K562 (cell line): ENCODE data around the gene MPI. TPM values are rescaled to one million over a fixed set of nuclear protein-coding genes. Genes with fewer than 3 reads are reported as not detected.

Experiments used
- CBX5 ChIP-seq: IDR thresholded peaks from 2 replicates; pipeline ENCODE4 v1.6.1; 2014; ENCODE audit warnings: low read depth, borderline replicate concordance
- ELF4 ChIP-seq: fragments of 450-650 bp; formaldehyde crosslinking; IDR thresholded peaks from 2 replicates; pipeline ENCODE4 v1.4.0; 2022; ENCODE audit warnings: missing genetic modification characterization
- GTF2E2 ChIP-seq: fragments of 200-800 bp; sonication (Bioruptor generic); IDR thresholded peaks from 2 replicates; pipeline ENCODE4 v1.6.1; 2016; ENCODE audit warnings: missing genetic modification characterization, missing compliant biosample characterization
- HDGF ChIP-seq: fragments of 450-650 bp; IDR thresholded peaks from 2 replicates; pipeline ENCODE4 v1.6.1; 2016
- KAT7 ChIP-seq: sonication (generic); formaldehyde crosslinking; IDR thresholded peaks from 2 replicates; pipeline ENCODE4 v1.8.0; 2022; ENCODE audit warnings: missing genetic modification reagents, mild to moderate bottlenecking, borderline replicate concordance
- L3MBTL2 ChIP-seq: fragments of 450-650 bp; IDR thresholded peaks from 2 replicates; pipeline ENCODE4 v1.6.1; 2016; ENCODE audit warnings: mild to moderate bottlenecking, moderate library complexity
- MEF2D ChIP-seq: conservative IDR thresholded peaks from 2 replicates; pipeline ENCODE4 v1.6.1; 2016; ENCODE audit warnings: low read depth, missing genetic modification characterization, missing compliant biosample characterization
- PHB ChIP-seq: fragments of 250-450 bp; sonication (Bioruptor Pico); IDR thresholded peaks from 2 replicates; pipeline ENCODE4 v1.5.0; 2021
- POLR2B ChIP-seq: fragments of 450-650 bp; IDR thresholded peaks from 2 replicates; pipeline ENCODE4 v1.6.1; 2018; ENCODE audit warnings: low read depth; ENCODE audit not compliant: partially characterized antibody
- SIX5 ChIP-seq, 2 experiments: IDR thresholded peaks; 2 replicates each; pipeline ENCODE4 v1.6.1; 2011; ENCODE audit warnings: low read length in 2 of 2, borderline replicate concordance in 1 of 2, low read depth in 1 of 2, mild to moderate bottlenecking in 1 of 2, moderate library complexity in 1 of 2; ENCODE audit not compliant: insufficient read depth in 1 of 2
- TAL1 ChIP-seq: fragments of 450-650 bp; IDR thresholded peaks from 2 replicates; pipeline ENCODE4 v1.6.1; 2016; ENCODE audit warnings: mild to moderate bottlenecking
- TCF7 ChIP-seq: sonication (generic); IDR thresholded peaks from 2 replicates; pipeline ENCODE4 v1.6.1; 2016; ENCODE audit warnings: antibody characterized with exemption, borderline replicate concordance
- ZNF780A ChIP-seq: fragments of 250-450 bp; sonication (Bioruptor Pico); IDR thresholded peaks from 2 replicates; pipeline ENCODE4 v1.5.0; 2021; ENCODE audit warnings: mild to moderate bottlenecking
- polyA plus RNA-seq, 8 experiments: library from polyadenylated mRNA; depleted of rRNA in 4 of 8; stranded (reverse) in 5 of 8; unstranded in 3 of 8; fragments of >200 nt; fragmentation: Nextera tagmentation in 2 of 8; fragmentation: Illumina TruSeq in 1 of 8; extraction: Ambion mirVana in 2 of 8; extraction: Trizol in 1 of 8; gene quantifications; 2 replicates each; pipeline versions ENCODE4 v1.2.1 to v1.2.3, GENCODE V29; 2011 to 2014; ENCODE audit warnings: inconsistent platforms in 1 of 8, missing spikeins in 1 of 8
- total RNA-seq, 7 experiments: library from RNA; depleted of rRNA in 6 of 7; stranded (reverse); fragments of >200 nt in 6 of 7; fragmentation: Illumina TruSeq in 2 of 7; extraction: Trizol in 2 of 7; gene quantifications; 2 replicates each; pipeline versions ENCODE4 v1.2.1 to v1.2.3, GENCODE V29; 2011 to 2021; ENCODE audit warnings: low replicate concordance in 1 of 7
- TF ChIP-seq, protein P1 (sequence below), 2 experiments: fragments of 150-350 bp in 1 of 2; IDR thresholded peaks; 2 replicates each; pipeline ENCODE4 v1.6.1; 2012 to 2016; ENCODE audit warnings: low read depth in 2 of 2, low read length in 2 of 2, mild to moderate bottlenecking in 1 of 2, moderate library complexity in 1 of 2
- TF ChIP-seq, protein P2 (sequence below): fragments of 250-450 bp; sonication (Bioruptor Pico); IDR thresholded peaks from 2 replicates; pipeline ENCODE4 v1.4.0; 2020; ENCODE audit warnings: mild to moderate bottlenecking, moderate library complexity
- TF ChIP-seq, protein P3 (sequence below): sonication (generic); formaldehyde crosslinking; IDR thresholded peaks from 2 replicates; pipeline ENCODE4 v1.8.0; 2023; ENCODE audit warnings: missing genetic modification reagents, mild to moderate bottlenecking, borderline replicate concordance

Gene MPI
- total and polyA plus RNA-seq, 9 of the 15 experiments (the other 6 are each of a cell fraction or from before 2014, with no cell fraction given): 30.7 to 105 (median 40.5) TPM

DNA sequence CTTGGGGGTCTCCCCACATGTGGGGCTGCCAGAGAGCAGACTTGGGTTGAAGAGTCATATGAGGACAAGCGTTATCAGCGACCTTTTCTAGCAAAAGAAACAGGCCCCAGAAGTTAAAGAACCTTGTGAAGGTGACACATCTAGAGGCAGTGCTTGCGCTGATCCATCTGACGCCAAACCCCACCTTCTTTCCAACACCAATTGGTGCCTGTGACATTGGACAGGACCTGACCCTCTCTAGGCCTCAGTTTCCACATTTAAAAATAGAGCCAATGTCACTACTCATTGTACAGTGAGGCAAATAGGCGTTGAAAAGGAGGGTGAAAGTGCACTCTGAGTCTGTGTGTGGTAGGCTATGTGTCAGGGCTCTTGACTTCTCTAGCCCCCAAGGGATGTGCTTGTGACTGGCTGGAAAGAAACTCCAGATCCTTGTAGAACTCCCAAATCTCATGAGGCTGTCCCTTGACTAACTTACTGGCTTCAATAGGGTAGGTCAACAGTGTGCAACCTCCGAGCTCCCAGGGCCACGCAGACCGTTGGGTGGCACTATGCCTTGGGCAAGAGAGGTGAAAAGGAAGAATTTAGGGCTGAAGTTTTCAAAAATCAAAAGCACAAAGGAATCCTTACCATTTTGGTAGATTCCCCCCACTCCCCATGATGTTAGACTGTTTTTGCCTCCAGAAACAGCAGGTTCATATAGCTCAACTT is 17.5 kb downstream of the MPI start (continued):
- TF ChIP-seq, protein P1, sequence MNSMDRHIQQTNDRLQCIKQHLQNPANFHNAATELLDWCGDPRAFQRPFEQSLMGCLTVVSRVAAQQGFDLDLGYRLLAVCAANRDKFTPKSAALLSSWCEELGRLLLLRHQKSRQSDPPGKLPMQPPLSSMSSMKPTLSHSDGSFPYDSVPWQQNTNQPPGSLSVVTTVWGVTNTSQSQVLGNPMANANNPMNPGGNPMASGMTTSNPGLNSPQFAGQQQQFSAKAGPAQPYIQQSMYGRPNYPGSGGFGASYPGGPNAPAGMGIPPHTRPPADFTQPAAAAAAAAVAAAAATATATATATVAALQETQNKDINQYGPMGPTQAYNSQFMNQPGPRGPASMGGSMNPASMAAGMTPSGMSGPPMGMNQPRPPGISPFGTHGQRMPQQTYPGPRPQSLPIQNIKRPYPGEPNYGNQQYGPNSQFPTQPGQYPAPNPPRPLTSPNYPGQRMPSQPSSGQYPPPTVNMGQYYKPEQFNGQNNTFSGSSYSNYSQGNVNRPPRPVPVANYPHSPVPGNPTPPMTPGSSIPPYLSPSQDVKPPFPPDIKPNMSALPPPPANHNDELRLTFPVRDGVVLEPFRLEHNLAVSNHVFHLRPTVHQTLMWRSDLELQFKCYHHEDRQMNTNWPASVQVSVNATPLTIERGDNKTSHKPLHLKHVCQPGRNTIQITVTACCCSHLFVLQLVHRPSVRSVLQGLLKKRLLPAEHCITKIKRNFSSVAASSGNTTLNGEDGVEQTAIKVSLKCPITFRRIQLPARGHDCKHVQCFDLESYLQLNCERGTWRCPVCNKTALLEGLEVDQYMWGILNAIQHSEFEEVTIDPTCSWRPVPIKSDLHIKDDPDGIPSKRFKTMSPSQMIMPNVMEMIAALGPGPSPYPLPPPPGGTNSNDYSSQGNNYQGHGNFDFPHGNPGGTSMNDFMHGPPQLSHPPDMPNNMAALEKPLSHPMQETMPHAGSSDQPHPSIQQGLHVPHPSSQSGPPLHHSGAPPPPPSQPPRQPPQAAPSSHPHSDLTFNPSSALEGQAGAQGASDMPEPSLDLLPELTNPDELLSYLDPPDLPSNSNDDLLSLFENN (IDR thresholded peaks at IDR 0.05; ENCODE audit: low read depth in 2 of 2, low read length in 2 of 2): no peak
- no peak for TF ChIP-seq SIX5 (IDR thresholded peaks at IDR 0.05; ENCODE audit: borderline replicate concordance in 1 of 2, insufficient read depth in 1 of 2, low read depth in 1 of 2, low read length in 2 of 2)
- 0 out of 2 replicates have a peak, but pooled peaks have one; percentile 55 for TF ChIP-seq HDGF
- TF ChIP-seq L3MBTL2: no peak
- no peak for TF ChIP-seq PHB
- TF ChIP-seq ZNF780A (CRISPR knock-in tag): no peak
- 0 out of 2 replicates have a peak, but pooled peaks have one; percentile 59 for TF ChIP-seq GTF2E2 (tag)
- no peak for TF ChIP-seq MEF2D (tag)
- no peak for TF ChIP-seq TAL1
- TF ChIP-seq, protein P2, sequence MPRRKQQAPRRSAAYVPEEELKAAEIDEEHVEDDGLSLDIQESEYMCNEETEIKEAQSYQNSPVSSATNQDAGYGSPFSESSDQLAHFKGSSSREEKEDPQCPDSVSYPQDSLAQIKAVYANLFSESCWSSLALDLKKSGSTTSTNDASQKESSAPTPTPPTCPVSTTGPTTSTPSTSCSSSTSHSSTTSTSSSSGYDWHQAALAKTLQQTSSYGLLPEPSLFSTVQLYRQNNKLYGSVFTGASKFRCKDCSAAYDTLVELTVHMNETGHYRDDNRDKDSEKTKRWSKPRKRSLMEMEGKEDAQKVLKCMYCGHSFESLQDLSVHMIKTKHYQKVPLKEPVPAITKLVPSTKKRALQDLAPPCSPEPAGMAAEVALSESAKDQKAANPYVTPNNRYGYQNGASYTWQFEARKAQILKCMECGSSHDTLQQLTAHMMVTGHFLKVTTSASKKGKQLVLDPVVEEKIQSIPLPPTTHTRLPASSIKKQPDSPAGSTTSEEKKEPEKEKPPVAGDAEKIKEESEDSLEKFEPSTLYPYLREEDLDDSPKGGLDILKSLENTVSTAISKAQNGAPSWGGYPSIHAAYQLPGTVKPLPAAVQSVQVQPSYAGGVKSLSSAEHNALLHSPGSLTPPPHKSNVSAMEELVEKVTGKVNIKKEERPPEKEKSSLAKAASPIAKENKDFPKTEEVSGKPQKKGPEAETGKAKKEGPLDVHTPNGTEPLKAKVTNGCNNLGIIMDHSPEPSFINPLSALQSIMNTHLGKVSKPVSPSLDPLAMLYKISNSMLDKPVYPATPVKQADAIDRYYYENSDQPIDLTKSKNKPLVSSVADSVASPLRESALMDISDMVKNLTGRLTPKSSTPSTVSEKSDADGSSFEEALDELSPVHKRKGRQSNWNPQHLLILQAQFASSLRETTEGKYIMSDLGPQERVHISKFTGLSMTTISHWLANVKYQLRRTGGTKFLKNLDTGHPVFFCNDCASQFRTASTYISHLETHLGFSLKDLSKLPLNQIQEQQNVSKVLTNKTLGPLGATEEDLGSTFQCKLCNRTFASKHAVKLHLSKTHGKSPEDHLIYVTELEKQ: no peak
- TF ChIP-seq, protein P3, sequence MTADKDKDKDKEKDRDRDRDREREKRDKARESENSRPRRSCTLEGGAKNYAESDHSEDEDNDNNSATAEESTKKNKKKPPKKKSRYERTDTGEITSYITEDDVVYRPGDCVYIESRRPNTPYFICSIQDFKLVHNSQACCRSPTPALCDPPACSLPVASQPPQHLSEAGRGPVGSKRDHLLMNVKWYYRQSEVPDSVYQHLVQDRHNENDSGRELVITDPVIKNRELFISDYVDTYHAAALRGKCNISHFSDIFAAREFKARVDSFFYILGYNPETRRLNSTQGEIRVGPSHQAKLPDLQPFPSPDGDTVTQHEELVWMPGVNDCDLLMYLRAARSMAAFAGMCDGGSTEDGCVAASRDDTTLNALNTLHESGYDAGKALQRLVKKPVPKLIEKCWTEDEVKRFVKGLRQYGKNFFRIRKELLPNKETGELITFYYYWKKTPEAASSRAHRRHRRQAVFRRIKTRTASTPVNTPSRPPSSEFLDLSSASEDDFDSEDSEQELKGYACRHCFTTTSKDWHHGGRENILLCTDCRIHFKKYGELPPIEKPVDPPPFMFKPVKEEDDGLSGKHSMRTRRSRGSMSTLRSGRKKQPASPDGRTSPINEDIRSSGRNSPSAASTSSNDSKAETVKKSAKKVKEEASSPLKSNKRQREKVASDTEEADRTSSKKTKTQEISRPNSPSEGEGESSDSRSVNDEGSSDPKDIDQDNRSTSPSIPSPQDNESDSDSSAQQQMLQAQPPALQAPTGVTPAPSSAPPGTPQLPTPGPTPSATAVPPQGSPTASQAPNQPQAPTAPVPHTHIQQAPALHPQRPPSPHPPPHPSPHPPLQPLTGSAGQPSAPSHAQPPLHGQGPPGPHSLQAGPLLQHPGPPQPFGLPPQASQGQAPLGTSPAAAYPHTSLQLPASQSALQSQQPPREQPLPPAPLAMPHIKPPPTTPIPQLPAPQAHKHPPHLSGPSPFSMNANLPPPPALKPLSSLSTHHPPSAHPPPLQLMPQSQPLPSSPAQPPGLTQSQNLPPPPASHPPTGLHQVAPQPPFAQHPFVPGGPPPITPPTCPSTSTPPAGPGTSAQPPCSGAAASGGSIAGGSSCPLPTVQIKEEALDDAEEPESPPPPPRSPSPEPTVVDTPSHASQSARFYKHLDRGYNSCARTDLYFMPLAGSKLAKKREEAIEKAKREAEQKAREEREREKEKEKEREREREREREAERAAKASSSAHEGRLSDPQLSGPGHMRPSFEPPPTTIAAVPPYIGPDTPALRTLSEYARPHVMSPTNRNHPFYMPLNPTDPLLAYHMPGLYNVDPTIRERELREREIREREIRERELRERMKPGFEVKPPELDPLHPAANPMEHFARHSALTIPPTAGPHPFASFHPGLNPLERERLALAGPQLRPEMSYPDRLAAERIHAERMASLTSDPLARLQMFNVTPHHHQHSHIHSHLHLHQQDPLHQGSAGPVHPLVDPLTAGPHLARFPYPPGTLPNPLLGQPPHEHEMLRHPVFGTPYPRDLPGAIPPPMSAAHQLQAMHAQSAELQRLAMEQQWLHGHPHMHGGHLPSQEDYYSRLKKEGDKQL: no peak
- peak; percentile 72; the same call in 1 of the 2 replicates for TF ChIP-seq KAT7
- no peak for TF ChIP-seq ELF4 (CRISPR knock-in tag)
- no peak for TF ChIP-seq CBX5
- TF ChIP-seq TCF7: no peak
- no peak for TF ChIP-seq POLR2B
